HCEC 1CT (cell line): ENCODE data around the gene TFPT.
"Not testable (repeated sequence)": the region's sequence is repeated elsewhere in the genome, so short reads cannot be mapped to it uniquely, and the experiment has no call there.

Experiments
- DNase-seq: peaks from one replicate; pipeline ENCODE4 v3.0.0-alpha.2; 2017

The TFPT gene

GRCh38 chr19:54114340-54115108 lies 933 bp downstream of the TFPT start:
- no peak for DNase-seq

- DNase-seq, result no peak
Measured at GRCh38 chr19:54109651-54110050, 5.8 kb downstream of the TFPT start.

DNA sequence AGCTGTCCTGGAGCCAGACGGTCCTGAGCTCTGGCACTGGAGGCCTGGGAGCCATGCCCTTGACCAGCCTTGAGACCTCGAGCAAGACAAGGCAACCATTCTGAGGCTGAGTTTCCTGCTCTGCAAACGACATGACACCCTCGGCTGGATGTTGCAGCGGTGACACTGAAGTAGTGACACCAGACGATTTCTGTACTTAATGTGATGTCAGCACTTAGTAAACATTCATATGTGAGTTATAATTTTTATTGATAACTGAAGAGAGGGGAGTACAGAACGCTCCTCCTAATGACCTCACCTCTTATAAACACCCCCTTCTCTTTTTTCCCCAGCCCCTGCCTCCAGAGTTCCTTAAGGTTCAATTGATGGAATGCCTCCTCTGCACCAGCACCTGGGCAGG lies 7.0 kb downstream of the TFPT start:
- no peak for DNase-seq

DNA sequence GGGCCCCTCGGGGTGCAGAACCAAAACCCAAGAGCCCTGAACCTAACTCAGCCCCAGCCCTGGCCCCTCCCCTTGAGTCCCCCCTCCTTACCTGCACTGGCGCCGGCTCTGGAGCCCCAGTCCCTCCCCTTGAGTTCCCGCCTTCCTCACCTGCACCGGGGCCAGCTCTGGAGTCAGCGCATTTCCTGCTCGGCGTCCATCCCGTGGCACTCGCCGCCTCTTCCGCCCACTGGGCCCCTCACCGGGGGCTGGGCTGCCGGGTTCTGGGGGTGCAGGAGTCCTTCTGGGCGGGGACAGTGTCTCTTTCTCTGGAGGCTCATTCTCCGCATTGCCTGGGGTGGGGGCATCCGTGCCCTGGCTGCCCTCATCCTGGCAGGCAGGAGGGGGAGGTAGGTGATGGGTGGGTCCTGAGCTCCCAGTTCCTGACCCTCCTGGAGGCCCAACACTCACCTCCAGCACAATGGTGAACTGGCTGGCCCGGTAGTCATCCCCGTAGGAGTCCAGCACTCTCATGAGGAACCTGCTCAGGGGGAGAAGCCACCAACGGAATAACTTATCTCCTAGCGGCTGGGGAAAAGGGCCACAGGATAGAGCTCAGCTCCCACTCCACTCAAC lies 7.5 kb downstream of the TFPT start:
- no peak for DNase-seq

DNA sequence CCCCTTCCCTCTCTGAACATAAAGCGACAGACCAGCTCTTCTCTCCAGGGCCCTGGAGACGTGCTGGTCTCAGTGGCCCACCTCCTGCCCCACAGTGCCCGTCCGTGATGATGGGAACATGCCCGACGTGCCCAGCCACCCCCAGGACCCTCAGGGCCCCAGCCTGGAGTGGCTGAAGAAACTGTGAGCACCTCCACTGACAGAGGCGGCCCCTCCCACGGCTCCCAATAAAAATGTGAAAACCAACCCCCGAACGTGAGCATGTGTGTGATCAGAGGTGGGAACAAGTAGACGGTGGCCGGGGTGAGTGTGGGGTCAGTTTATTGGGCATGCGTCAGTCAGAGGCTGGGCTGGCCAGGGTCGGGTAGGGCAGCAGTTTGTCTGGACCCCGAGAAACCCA lies 8.7 kb downstream of the TFPT start:
- DNase-seq, result no peak

GRCh38 chr19:54105796-54106195 lies 9.7 kb downstream of the TFPT start:
- DNase-seq, result no peak

GRCh38 chr19:54104998-54105715 lies 10.3 kb downstream of the TFPT start:
- no peak for DNase-seq

DNA sequence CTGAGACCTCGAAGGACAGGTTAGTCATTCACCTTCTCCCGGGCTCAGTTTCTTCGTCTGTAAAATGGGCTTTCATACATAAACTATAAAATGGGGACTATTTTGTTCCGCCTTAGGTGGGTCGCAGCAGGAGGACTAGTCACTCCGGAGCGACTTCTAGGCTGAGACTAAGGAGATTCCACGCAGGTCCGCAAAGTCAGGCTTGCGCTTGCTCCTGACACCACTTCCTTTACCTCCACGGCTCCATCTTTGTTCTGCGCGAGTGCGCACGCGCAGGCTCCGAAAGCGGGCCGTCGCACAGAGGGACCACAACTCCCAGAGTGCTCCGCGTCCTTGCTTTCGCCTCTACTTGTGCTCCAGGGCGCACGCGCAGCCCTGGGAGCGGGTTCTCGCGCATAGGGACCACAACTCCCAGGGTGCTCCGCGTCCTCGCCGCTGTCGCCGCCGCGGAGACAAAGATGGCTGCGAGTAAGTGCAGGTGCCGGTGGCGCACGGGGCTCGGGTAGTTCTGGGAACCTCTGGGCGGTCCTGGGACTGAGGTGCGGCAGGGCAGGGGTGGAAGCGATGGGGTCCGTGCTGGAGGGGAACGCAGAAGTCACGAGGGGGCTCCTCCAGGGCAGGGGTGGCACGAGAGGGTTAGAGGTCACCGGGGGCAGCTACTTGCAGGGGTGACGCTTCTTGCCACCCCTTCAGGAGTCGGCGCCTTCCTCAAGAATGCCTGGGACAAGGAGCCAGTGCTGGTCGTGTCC lies 12.9 kb downstream of the TFPT start, which contains the start of gene NDUFA3:
NDUFA3 (plus strand) TSS at position 435 of the 749 bp plus-strand sequence; CDS start at position 459, 24 bp downstream.
- peak; percentile 97 for DNase-seq

- DNase-seq, result no peak
Measured at GRCh38 chr19:54100561-54100960, 14.9 kb downstream of the TFPT start, which contains the start of gene OSCAR. TSS of gene OSCAR (minus strand) at chr19:54100803. CDS start at chr19:54100792, 11 bp downstream.

DNA sequence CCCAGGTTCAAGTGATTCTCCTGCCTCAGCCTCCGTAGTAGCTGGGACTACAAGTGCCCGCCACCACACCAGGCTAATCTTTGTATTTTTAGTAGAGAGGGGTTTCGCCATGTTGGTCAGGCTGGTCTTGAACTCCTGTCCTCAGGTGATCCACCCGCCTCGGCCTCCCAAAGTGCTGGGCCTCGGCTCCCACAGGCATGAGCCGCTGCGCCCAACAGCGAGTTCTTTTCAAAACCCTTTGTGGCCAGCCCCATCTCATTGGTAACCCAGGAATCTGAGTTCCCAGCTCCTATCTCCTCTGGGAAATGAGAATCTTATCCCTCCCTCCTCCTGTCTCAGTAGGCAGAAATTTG lies 15.6 kb downstream of the TFPT start:
- DNase-seq, result not testable (repeated sequence)

GRCh38 chr19:54099190-54099902 lies 16.1 kb downstream of the TFPT start:
- no peak for DNase-seq

GRCh38 chr19:54096617-54097106 lies 18.8 kb downstream of the TFPT start:
- DNase-seq, result peak; percentile 40

DNA sequence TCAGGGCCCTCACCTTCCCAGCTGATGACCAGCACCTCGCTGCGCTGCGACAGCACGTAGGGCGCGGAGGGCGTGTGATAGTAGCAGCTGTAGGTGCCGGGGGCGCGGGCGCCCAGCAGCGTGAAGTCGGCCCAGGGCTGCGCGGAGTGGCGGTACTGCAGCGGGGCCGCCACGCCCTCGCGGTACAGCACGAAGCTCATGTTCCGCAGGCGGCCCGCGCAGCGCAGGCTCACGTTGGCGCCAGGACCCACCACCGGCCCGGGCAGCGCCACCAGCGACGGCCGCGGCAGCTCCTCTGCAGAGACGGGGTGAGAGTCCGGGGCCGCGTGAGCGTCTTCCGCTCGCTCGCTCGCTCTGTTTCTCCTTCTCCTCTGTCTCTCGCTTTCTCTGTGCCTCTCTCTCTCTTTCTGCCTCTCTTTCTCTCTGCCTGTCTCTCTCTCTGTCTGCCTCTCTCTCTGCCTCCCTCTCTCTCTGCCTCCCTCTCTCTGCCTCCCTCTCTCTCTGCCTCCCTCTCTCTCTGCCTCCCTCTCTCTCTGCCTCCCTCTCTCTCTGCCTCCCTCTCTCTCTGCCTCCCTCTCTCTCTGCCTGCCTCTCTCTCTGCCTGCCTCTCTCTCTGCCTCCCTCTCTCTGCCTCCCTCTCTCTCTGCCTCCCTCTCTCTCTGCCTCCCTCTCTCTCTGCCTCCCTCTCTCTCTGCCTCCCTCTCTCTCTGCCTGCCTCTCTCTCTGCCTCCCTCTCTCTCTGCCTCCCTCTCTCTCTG lies 19.4 kb downstream of the TFPT start:
- DNase-seq, result not testable (repeated sequence)

DNA sequence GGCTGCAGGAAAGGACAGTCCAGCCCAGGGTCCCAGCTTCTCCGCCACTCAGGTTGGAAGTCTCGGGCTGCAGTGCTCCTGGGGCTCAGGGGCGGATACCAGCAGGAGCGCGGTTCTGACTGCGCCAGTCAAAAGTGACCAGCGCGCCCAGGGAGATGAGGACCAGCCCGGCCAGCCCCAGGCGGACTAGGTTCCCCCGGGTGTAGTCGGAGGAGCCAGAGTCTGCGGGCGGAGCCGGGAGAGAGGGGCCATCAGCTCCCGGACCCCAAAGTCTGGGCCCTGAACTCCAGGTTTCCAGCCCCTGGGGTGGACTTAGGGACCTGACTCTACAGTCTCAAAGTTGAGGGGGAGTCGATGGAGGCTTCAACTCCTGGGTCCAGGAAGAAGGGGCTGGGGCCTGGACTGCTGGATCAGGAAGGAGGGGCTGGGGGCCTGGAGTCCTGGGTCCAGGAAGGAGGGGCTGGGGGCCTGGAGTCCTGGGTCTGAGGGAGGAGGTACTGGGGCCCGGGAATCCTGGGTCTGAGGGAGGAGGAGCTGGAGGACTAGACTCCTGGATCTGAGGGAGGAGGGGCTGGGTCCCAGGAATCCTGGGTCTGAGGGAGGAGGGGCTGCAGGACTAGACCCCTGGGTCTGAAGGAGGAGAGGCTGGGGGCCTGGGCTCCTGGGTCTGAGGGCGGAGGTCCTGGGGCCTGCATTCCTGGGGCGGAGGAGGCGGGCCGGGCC lies 20.2 kb downstream of the TFPT start:
- DNase-seq, result no peak

- DNase-seq, result no peak
Measured at GRCh38 chr19:54094426-54095000, 20.9 kb downstream of the TFPT start.

- DNase-seq, result no peak
Measured at GRCh38 chr19:54084410-54084809, 31.0 kb downstream of the TFPT start.

GRCh38 chr19:54081032-54081431 lies 34.4 kb downstream of the TFPT start, which contains the start of gene TARM1:
TSS of gene TARM1 (minus strand) at chr19:54081365. CDS start at chr19:54081340, 25 bp downstream.
- DNase-seq, result no peak

GRCh38 chr19:54077334-54077733 lies 38.1 kb downstream of the TFPT start:
- DNase-seq, result no peak

GRCh38 chr19:54074851-54075250 lies 40.6 kb downstream of the TFPT start:
- no peak for DNase-seq

- no peak for DNase-seq
Measured at GRCh38 chr19:54073829-54074228, 41.6 kb downstream of the TFPT start.
